ENCODE data around the gene KRTAP3-1. TPM values are rescaled to one million over a fixed set of nuclear protein-coding genes. Genes with fewer than 3 reads are reported as not detected.

Gene KRTAP3-1
- total RNA-seq, 1 experiment from 2014 or later: not detected

GRCh38 chr17:40966848-40967247 lies 42.1 kb downstream of the KRTAP3-1 start, which contains the start of gene KRT39:
Gene KRT39, minus strand, starts transcription at chr17:40966948. Its CDS starts 92 bp downstream, at chr17:40966856.
- Mint-ChIP-seq H3K4me3 (no peak within 1 kb of the TSS), H3K36me3 (ENCODE audit: insufficient read depth in 1 of 3, low read depth in 3 of 3) (0 out of 7 replicates have a peak, but pooled peaks cover 0 to 3% (median 0%) of the 10 kb centered on the region in 3 experiments), H3K4me1 (no peaks in the 10 kb centered on the region), H3K27me3 (ENCODE audit: low read depth) (no peaks in the 10 kb centered on the region; the same call in none of the 2 replicates), H3K27ac (peak within 1 kb of the TSS in 1 of 3 experiments; percentile 65; a peak in 1 of 7 replicates), H3K9me3 (peaks cover 0 to 3% of the 10 kb centered on the region in 2 experiments; a peak in 1 of 5 replicates)
- H3K27ac ChIP-seq (ENCODE audit: insufficient read length, low read depth, low read length): no peak within 1 kb of the TSS
- H3K56ac ChIP-seq (ENCODE audit: insufficient read length, low read depth, low read length): no peak within 1 kb of the TSS
- no peaks in the 10 kb centered on the region for H3K79me2 ChIP-seq (ENCODE audit: insufficient read depth, low read length)
- no peaks in the 10 kb centered on the region for H3K23me2 ChIP-seq (ENCODE audit: insufficient read length, low read depth, low read length, poor library complexity, severe bottlenecking)
- H2BK5ac ChIP-seq (ENCODE audit: insufficient read length, low read length): no peak within 1 kb of the TSS
- H3K79me1 ChIP-seq (ENCODE audit: insufficient read depth, low read depth, low read length, poor library complexity, severe bottlenecking): no peaks in the 10 kb centered on the region
- no peak within 1 kb of the TSS for H2BK20ac ChIP-seq (ENCODE audit: low read depth, low read length, poor library complexity, severe bottlenecking)
- H3K4ac ChIP-seq (ENCODE audit: low read depth, low read length): no peak within 1 kb of the TSS
- H4K20me1 ChIP-seq (ENCODE audit: control insufficient read depth, insufficient read depth, insufficient read length): no peaks in the 10 kb centered on the region
- H2BK12ac ChIP-seq (ENCODE audit: insufficient read length, low read depth, low read length): no peak within 1 kb of the TSS
- H4K5ac ChIP-seq (ENCODE audit: insufficient read length, low read depth, low read length): no peak within 1 kb of the TSS
- H2BK120ac ChIP-seq (ENCODE audit: low read depth, low read length, poor library complexity, severe bottlenecking): no peak within 1 kb of the TSS
- H3K4me1 ChIP-seq (ENCODE audit: insufficient read depth, low read length): no peaks in the 10 kb centered on the region
- WGBS (ENCODE audit: extremely low coverage, insufficient read length, low lambda C conversion rate): no CpG with 5 or more reads among the region's 1 CpG
- H4K91ac ChIP-seq (ENCODE audit: insufficient read length, low read depth, low read length): no peak within 1 kb of the TSS
- H2AFZ ChIP-seq (ENCODE audit: low read length): no peak within 1 kb of the TSS
- no peaks in the 10 kb centered on the region for H3K9me3 ChIP-seq (ENCODE audit: control insufficient read depth, low read depth, low read length)
- no peak within 1 kb of the TSS for H4K8ac ChIP-seq (replicated peaks; ENCODE audit: insufficient read length, low read depth, low read length)
- H2AK5ac ChIP-seq (ENCODE audit: insufficient read length, low read length): no peak within 1 kb of the TSS
- no peak within 1 kb of the TSS for H3K4me2 ChIP-seq (ENCODE audit: insufficient read depth, insufficient read length, low read length)
- DNase-seq: no peak
- H3K14ac ChIP-seq (ENCODE audit: insufficient read depth, low read length): no peak within 1 kb of the TSS
- H3K18ac ChIP-seq (ENCODE audit: insufficient read length, low read depth, low read length): no peak within 1 kb of the TSS
- H3K27me3 ChIP-seq (ENCODE audit: insufficient read depth, low read length): no peaks in the 10 kb centered on the region
- H3T11ph ChIP-seq (ENCODE audit: low read length): no peak within 1 kb of the TSS
- no peak within 1 kb of the TSS for H2BK15ac ChIP-seq (ENCODE audit: low read depth, low read length)
- no peak within 1 kb of the TSS for H3K23ac ChIP-seq (ENCODE audit: insufficient read length, low read depth, low read length)
- no peak within 1 kb of the TSS for H3K9ac ChIP-seq (ENCODE audit: extremely low read depth, insufficient read length, low read length)
- TF ChIP-seq CTCF (conservative IDR thresholded peaks at IDR 0.05): no peak

Data from H9 (cell line).